ENCODE measurements around the gene DISP1. TPM values are rescaled to one million over a fixed set of nuclear protein-coding genes. Genes with fewer than 3 reads are reported as not detected.

DISP1 gene
- total and polyA plus RNA-seq, 4 experiments from 2014 or later: 1.9 to 4.2 (median 3.4) TPM

DNA sequence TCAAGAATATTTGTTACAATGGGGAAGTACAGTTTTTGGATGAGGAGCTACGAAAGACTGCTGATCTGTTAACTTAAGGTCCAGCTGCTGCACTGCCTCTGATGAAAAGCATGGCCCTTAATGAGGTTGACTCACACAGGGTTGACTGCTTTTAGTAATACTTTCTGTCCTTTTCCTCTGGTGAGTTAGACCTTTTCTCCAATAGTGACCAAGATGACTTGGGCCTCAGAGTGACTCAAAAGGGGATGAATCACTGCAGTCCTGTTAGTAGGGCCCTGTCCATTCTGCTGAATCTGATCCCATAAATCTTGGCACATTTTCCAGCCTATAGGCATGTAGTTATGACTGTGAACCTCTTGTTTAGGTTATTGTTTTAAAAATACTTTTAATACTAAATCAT lies 2.7 kb downstream of the DISP1 start:
- DNase-seq: no peak
- intact Hi-C loops (cut with micrococcal nuclease): loop anchor here (10.0 kb wide), 1 partner anchor 353 kb away; no protein-coding TSS in a partner anchor
- Histone ChIP-seq H3K4me1 (ENCODE audit: insufficient read depth, low read length) (peaks cover 18% of the 10 kb centered on the region), H3K4me3 (ENCODE audit: low read length in 2 of 2) (no peak overlapping the region), H3K9me3 (ENCODE audit: control insufficient read depth in 1 of 2, low read length in 2 of 2) (no peaks in the 10 kb centered on the region), H3K36me3 (ENCODE audit: insufficient read depth, low read length) (no peaks in the 10 kb centered on the region), H3K27me3 (ENCODE audit: insufficient read depth, low read length) (no peaks in the 10 kb centered on the region), H3K27ac (ENCODE audit: low read depth, low read length) (no peak overlapping the region)
- ChIA-PET POLR2A (ENCODE audit: partially characterized antibody) (no interaction called here), CTCF (ENCODE audit: partially characterized antibody) (no interaction called here)
- no peaks in the 10 kb centered on the region for H3K27me3 Mint-ChIP-seq
- H3K4me3 Mint-ChIP-seq: peak overlapping the region in 1 of 8 donors; percentile 16
- H3K4me1 Mint-ChIP-seq: peaks cover 21 to 34% (median 27%) of the 10 kb centered on the region in 4 donors
- H3K36me3 Mint-ChIP-seq: peaks cover 0 to 4% of the 10 kb centered on the region in 2 donors
- no peaks in the 10 kb centered on the region for H3K9me3 Mint-ChIP-seq
- no peak overlapping the region for H3K27ac Mint-ChIP-seq

DNA sequence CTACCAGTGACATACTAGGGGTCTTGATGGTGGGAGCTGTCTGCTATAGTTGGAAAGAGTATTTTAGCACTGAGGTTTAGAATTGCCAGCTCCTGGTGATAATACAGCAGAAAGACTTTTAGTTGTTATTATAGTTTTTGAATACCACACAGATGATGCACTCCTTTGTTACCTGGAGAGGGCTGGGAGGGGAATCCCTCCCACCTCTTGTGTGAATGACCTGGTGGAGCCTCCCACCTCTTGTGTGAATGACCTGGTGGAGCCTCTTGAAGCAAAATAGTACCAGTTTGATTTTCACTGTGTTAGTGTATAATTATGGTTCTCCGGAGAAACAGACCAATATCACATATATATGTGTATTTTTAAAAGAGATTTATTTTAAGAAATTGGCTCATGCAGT lies 3.3 kb downstream of the DISP1 start:
- Histone ChIP-seq H3K27ac (ENCODE audit: low read depth, low read length) (no peak overlapping the region), H3K4me3 (ENCODE audit: low read length in 2 of 2) (no peak overlapping the region), H3K4me1 (ENCODE audit: insufficient read depth, low read length) (peaks cover 18% of the 10 kb centered on the region), H3K9me3 (ENCODE audit: control insufficient read depth in 1 of 2, low read length in 2 of 2) (no peaks in the 10 kb centered on the region), H3K36me3 (ENCODE audit: insufficient read depth, low read length) (no peaks in the 10 kb centered on the region), H3K27me3 (ENCODE audit: insufficient read depth, low read length) (no peaks in the 10 kb centered on the region)
- CTCF ChIA-PET (ENCODE audit: partially characterized antibody): no interaction called here
- no peak for DNase-seq
- H3K9me3 Mint-ChIP-seq: no peaks in the 10 kb centered on the region
- H3K27me3 Mint-ChIP-seq: no peaks in the 10 kb centered on the region
- intact Hi-C loops (cut with micrococcal nuclease): loop anchor here (10.0 kb wide), 1 partner anchor 353 kb away; no protein-coding TSS in a partner anchor
- H3K27ac Mint-ChIP-seq: no peak overlapping the region
- H3K4me1 Mint-ChIP-seq: peaks cover 23 to 34% (median 29%) of the 10 kb centered on the region in 4 donors
- H3K4me3 Mint-ChIP-seq: no peak overlapping the region
- H3K36me3 Mint-ChIP-seq: peaks cover 0 to 4% of the 10 kb centered on the region in 2 donors
- POLR2A ChIA-PET (ENCODE audit: partially characterized antibody): no interaction called here

DNA sequence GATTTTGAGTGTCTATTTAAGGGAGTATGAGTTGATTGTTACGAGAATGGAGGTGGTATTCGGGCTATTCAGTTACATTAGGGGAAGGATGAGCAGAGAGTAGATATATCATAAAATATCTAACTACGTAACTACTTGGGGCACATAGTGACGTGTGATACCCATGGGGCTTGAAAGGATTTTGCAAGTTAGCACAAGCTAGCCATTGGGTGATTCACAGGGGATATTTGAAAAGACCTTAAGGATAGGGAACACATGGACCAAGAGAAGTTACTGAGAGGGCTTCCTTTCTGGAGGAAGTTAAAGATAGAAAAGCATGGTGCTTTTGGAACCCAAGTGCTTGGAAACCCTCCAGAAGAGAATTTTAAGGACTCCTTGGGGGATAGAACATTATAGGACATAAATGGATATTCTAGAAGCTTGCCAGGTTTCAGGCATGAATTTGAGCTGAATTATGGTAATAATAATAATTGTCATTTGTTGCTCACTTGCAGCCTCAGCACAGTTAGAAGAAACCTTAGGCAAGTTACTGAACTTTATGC lies 5.4 kb downstream of the DISP1 start:
- intact Hi-C loops (cut with micrococcal nuclease): no loop called here
- Mint-ChIP-seq H3K4me3 (no peak overlapping the region), H3K4me1 (peaks cover 17 to 21% (median 20%) of the 10 kb centered on the region in 4 donors), H3K36me3 (peaks cover 0 to 1% of the 10 kb centered on the region in 2 donors), H3K9me3 (no peaks in the 10 kb centered on the region), H3K27ac (no peak overlapping the region), H3K27me3 (no peaks in the 10 kb centered on the region)
- no peaks in the 10 kb centered on the region for H3K36me3 ChIP-seq (ENCODE audit: insufficient read depth, low read length)
- CTCF ChIA-PET (ENCODE audit: partially characterized antibody): interaction anchor here (1.0 to 1.3 kb wide), 2 partner anchors 10 to 303 kb away, joined by 3 read pairs; no protein-coding TSS in a partner anchor
- no peak overlapping the region for H3K27ac ChIP-seq (ENCODE audit: low read depth, low read length)
- peaks cover 12% of the 10 kb centered on the region for H3K4me1 ChIP-seq (ENCODE audit: insufficient read depth, low read length)
- DNase-seq: no peak
- POLR2A ChIA-PET (ENCODE audit: partially characterized antibody): no interaction called here
- H3K9me3 ChIP-seq (ENCODE audit: control insufficient read depth in 1 of 2, low read length in 2 of 2): no peaks in the 10 kb centered on the region
- H3K4me3 ChIP-seq (ENCODE audit: low read length in 2 of 2): no peak overlapping the region
- no peaks in the 10 kb centered on the region for H3K27me3 ChIP-seq (ENCODE audit: insufficient read depth, low read length)

DNA sequence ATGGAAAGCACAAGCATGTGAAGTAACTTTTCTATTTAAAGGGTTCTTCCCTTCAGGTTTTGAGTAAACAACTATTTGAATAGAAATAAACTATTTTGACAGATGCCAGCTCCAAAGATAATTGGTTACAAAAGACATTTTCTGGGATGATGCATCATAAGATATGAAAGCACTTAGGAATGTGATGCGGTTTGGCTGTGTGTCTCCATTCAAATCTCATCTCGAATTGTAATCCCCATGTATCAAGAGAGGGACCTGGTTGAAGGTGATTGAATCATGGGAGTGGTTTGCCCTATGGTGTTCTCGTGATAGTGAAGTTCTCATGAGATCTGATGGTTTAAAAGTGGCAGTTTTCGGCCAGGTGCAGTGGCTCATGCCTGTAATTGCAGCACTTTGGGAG lies 6.4 kb downstream of the DISP1 start:
- H3K36me3 Mint-ChIP-seq: no peaks in the 10 kb centered on the region
- ChIA-PET CTCF (ENCODE audit: partially characterized antibody) (no interaction called here), POLR2A (ENCODE audit: partially characterized antibody) (no interaction called here)
- H3K27ac Mint-ChIP-seq: no peak overlapping the region
- no peaks in the 10 kb centered on the region for H3K27me3 Mint-ChIP-seq
- H3K4me3 Mint-ChIP-seq: no peak overlapping the region
- Histone ChIP-seq H3K36me3 (ENCODE audit: insufficient read depth, low read length) (no peaks in the 10 kb centered on the region), H3K4me3 (ENCODE audit: low read length in 2 of 2) (no peak overlapping the region), H3K4me1 (ENCODE audit: insufficient read depth, low read length) (peaks cover 3% of the 10 kb centered on the region), H3K27me3 (ENCODE audit: insufficient read depth, low read length) (no peaks in the 10 kb centered on the region), H3K27ac (ENCODE audit: low read depth, low read length) (no peak overlapping the region), H3K9me3 (ENCODE audit: control insufficient read depth in 1 of 2, low read length in 2 of 2) (no peaks in the 10 kb centered on the region)
- intact Hi-C loops (cut with micrococcal nuclease): no loop called here
- no peak for DNase-seq
- no peaks in the 10 kb centered on the region for H3K9me3 Mint-ChIP-seq
- peaks cover 9 to 14% (median 11%) of the 10 kb centered on the region in 4 donors for H3K4me1 Mint-ChIP-seq

DNA sequence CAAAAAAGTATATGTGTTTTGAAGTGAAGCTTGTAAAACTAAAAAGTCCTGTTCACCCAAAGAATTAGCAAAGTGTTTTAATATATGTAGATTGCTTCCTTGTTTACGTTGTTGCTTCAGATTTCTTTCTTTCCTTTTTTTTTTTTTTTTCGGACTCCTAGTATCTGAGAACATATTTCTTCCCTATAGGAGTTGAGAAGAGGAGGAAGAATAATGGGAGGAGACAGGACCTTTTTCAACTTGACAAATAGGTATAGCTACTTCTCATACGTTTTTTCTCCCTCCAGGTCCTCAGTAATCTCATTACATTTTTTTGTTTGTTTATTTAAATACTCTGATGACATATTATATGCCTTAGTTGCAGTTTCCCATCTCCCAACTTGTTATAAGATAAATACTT lies 8.9 kb downstream of the DISP1 start:
- Mint-ChIP-seq H3K27ac (no peak overlapping the region), H3K36me3 (no peaks in the 10 kb centered on the region), H3K4me3 (no peak overlapping the region), H3K9me3 (no peaks in the 10 kb centered on the region), H3K4me1 (peaks cover 3 to 10% (median 4%) of the 10 kb centered on the region in 4 donors), H3K27me3 (no peaks in the 10 kb centered on the region)
- Histone ChIP-seq H3K9me3 (ENCODE audit: control insufficient read depth in 1 of 2, low read length in 2 of 2) (no peaks in the 10 kb centered on the region), H3K4me1 (ENCODE audit: insufficient read depth, low read length) (no peaks in the 10 kb centered on the region), H3K27ac (ENCODE audit: low read depth, low read length) (no peak overlapping the region), H3K27me3 (ENCODE audit: insufficient read depth, low read length) (no peaks in the 10 kb centered on the region), H3K36me3 (ENCODE audit: insufficient read depth, low read length) (no peaks in the 10 kb centered on the region), H3K4me3 (ENCODE audit: low read length in 2 of 2) (no peak overlapping the region)
- ChIA-PET CTCF (ENCODE audit: partially characterized antibody) (interaction anchor here (1.1 kb wide), 1 partner anchor 8 kb away, joined by 3 read pairs; no protein-coding TSS in a partner anchor), POLR2A (ENCODE audit: partially characterized antibody) (no interaction called here)
- intact Hi-C loops (cut with micrococcal nuclease): no loop called here
- DNase-seq: no peak

DNA sequence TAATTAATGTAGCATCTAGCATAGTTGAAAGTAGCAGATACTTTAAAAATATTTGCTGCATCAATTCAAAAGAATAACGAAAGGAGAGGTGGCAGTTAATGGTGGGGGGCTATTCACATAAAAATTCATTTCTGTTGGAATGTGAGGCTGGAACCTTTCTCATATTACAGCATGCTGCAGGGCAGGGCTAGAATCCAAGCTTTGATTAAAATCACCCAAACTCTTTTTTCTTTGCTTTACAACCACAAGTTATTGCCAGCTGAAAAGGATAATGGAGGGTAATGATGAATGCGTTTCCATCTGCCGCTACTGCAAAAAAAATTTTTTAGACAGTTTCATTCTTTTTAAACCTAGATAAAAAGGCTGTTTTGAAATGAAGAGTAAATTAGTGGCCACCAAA lies 9.8 kb downstream of the DISP1 start:
- H3K36me3 Mint-ChIP-seq: no peaks in the 10 kb centered on the region
- Histone ChIP-seq H3K27ac (ENCODE audit: low read depth, low read length) (no peak overlapping the region), H3K9me3 (ENCODE audit: control insufficient read depth in 1 of 2, low read length in 2 of 2) (no peaks in the 10 kb centered on the region), H3K4me3 (ENCODE audit: low read length in 2 of 2) (no peak overlapping the region), H3K4me1 (ENCODE audit: insufficient read depth, low read length) (no peaks in the 10 kb centered on the region), H3K36me3 (ENCODE audit: insufficient read depth, low read length) (no peaks in the 10 kb centered on the region), H3K27me3 (ENCODE audit: insufficient read depth, low read length) (no peaks in the 10 kb centered on the region)
- H3K9me3 Mint-ChIP-seq: no peaks in the 10 kb centered on the region
- intact Hi-C loops (cut with micrococcal nuclease): no loop called here
- no peak overlapping the region for H3K4me3 Mint-ChIP-seq
- ChIA-PET POLR2A (ENCODE audit: partially characterized antibody) (no interaction called here), CTCF (ENCODE audit: partially characterized antibody) (no interaction called here)
- no peak overlapping the region for H3K27ac Mint-ChIP-seq
- H3K27me3 Mint-ChIP-seq: no peaks in the 10 kb centered on the region
- peaks cover 3 to 10% (median 4%) of the 10 kb centered on the region in 4 donors for H3K4me1 Mint-ChIP-seq
- DNase-seq: no peak

DNA sequence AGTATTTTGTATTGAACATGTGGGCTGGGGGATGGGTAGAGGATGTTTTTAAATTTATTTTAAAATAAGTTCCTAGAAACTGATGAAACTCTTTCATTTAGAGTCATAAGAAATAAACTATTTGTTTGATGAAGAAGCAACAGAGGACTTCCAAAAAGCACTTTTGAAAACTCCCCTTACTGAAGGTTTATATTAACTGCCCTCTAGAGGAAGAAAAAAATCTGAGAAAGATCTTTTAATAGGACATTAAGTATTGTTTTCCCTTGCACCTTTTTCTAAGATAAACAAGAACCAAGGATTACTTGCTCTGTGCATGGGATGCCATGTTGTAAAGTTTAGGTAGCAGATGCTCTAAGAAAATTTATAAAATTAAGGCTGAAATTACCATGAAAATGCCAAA lies 14.1 kb downstream of the DISP1 start:
- Mint-ChIP-seq H3K27me3 (no peaks in the 10 kb centered on the region), H3K4me1 (peaks cover 0 to 4% (median 3%) of the 10 kb centered on the region in 4 donors), H3K27ac (no peak overlapping the region), H3K9me3 (peaks cover 0 to 2% (median 0%) of the 10 kb centered on the region in 8 donors), H3K36me3 (no peaks in the 10 kb centered on the region), H3K4me3 (no peak overlapping the region)
- intact Hi-C loops (cut with micrococcal nuclease): no loop called here
- H3K4me1 ChIP-seq (ENCODE audit: insufficient read depth, low read length): no peaks in the 10 kb centered on the region
- no peak overlapping the region for H3K4me3 ChIP-seq (ENCODE audit: low read length in 2 of 2)
- ChIA-PET CTCF (ENCODE audit: partially characterized antibody) (no interaction called here), POLR2A (ENCODE audit: partially characterized antibody) (no interaction called here)
- no peaks in the 10 kb centered on the region for H3K36me3 ChIP-seq (ENCODE audit: insufficient read depth, low read length)
- no peak overlapping the region for H3K27ac ChIP-seq (ENCODE audit: low read depth, low read length)
- H3K27me3 ChIP-seq (ENCODE audit: insufficient read depth, low read length): no peaks in the 10 kb centered on the region
- H3K9me3 ChIP-seq (ENCODE audit: control insufficient read depth in 1 of 2, low read length in 2 of 2): no peaks in the 10 kb centered on the region
- no peak for DNase-seq

Data from CD4-positive, alpha-beta memory T cell (primary cell).